Subcutaneous adipose tissue (tissue), 4 donors: ENCODE measurements around the gene ISG20L2. TPM values are rescaled to one million over a fixed set of nuclear protein-coding genes. Genes with fewer than 3 reads are reported as not detected.

Experiments
- CTCF ChIP-seq: fragments of 450-650 bp; IDR thresholded peaks from one replicate; pipeline ENCODE4 v1.5.1; 2016; ENCODE audit warnings: low read depth, mild to moderate bottlenecking, control low read depth, antibody characterized with exemption, moderate library complexity
- total RNA-seq, 4 donors: library from RNA; depleted of rRNA; stranded (reverse); fragments of >200 nt; gene quantifications; one replicate each; pipeline ENCODE4 v1.1.0, GENCODE V29; 2016

ISG20L2 gene
- total RNA-seq: 10 to 100 TPM; 10.9 to 21.5 (median 13.5) TPM

GRCh38 chr1:156728599-156729462 is at the start of gene ISG20L2:
Gene ISG20L2 (minus strand): TSS chr1:156728766. CDS start chr1:156727652, 1,114 bp downstream.
- TF ChIP-seq CTCF: no peak

- no peak for TF ChIP-seq CTCF
These were observed 49.0 kb upstream of the ISG20L2 start for GRCh38 chr1:156777573-156777972.

- no peak for TF ChIP-seq CTCF
These were observed 48.4 kb upstream of the ISG20L2 start for GRCh38 chr1:156776942-156777341.

GRCh38 chr1:156775799-156776198 is 47.2 kb upstream of the ISG20L2 start:
- no peak for TF ChIP-seq CTCF

GRCh38 chr1:156773607-156774006 is 45.0 kb upstream of the ISG20L2 start:
- TF ChIP-seq CTCF: no peak

GRCh38 chr1:156772728-156773497 is 44.3 kb upstream of the ISG20L2 start:
- TF ChIP-seq CTCF: no peak

GRCh38 chr1:156772222-156772621 is 43.7 kb upstream of the ISG20L2 start:
- TF ChIP-seq CTCF: no peak
